HG02938 (cell line): Measurements from ENCODE around the gene AP1S3.
"Not testable (repeated sequence)": the region's sequence is repeated elsewhere in the genome, so short reads cannot be mapped to it uniquely, and the experiment has no call there.

Experiments used
- ATAC-seq: cut with Tn5 transposase; IDR thresholded peaks from one replicate; pipeline ENCODE4 v1.9.1; 2021; ENCODE audit warnings: mild to moderate bottlenecking, moderate library complexity; ENCODE audit not compliant: unreplicated experiment

The AP1S3 gene

GRCh38 chr2:223837287-223838061, at the start of gene AP1S3:
TSS of gene AP1S3 (minus strand) at chr2:223837582. CDS start at chr2:223837450, 132 bp downstream.
- peak; percentile 63 for ATAC-seq

- ATAC-seq: no peak
These were observed 49.7 kb upstream of the AP1S3 start for GRCh38 chr2:223887127-223887526.

DNA sequence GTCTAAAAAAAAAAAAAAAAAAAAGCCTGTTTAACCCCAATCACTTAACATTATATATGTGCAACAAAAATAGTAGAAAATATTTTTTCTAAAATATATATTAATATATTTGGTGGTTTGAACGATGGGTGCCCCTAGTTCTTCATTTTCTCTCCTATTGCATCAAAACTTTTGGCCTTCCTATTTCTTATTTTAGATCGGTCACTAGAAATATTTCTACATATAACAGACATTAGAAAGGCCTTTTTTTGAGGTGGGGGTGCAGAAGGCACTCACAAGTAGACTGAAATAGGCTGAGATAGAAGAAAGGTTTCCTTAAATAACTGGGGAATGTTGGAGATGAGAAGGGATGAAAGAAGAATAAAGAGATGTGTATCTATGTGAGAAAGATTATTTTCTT, 49.3 kb upstream of the AP1S3 start:
- no peak for ATAC-seq

DNA sequence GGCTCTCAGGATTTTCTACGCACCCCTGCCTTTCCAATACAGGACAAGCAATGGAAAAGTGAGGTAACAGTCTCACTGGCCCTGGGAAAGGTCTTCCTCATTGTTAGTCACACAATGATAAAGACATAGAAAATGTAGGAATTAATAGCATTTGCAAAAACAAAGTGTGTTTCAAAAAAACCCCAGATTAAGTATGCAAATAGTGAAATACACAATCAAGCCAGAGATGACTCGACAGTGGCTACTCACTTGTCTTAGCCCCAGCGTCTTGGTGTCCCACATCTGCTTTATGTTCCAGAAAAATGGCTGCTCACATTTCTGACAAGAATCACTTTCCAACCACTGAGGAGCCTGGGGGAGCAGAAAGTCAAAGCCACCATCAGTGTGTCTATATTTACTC, 47.0 kb upstream of the AP1S3 start:
- ATAC-seq: peak; percentile 89

DNA sequence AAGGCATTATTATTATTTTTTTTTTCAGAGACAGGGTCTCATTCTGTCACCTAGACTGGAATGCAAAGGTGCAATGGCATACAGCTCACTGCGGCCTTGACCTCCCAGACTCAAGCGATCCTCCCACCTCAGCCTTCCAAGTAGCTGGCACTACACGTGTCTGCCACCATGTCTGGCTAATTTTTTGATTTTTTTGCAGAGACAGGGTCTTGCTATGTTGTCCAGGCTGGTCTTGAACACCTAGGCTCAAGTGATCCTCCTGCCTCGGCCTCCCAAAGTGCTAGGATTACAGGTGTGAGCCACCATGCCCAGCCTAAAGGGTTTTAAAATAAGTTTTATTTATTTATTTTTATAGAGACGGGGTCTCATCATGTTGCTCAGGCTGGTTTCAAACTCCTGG, 45.3 kb upstream of the AP1S3 start:
- no peak for ATAC-seq

- ATAC-seq: no peak
These were observed 43.4 kb upstream of the AP1S3 start for GRCh38 chr2:223880796-223881195.

DNA sequence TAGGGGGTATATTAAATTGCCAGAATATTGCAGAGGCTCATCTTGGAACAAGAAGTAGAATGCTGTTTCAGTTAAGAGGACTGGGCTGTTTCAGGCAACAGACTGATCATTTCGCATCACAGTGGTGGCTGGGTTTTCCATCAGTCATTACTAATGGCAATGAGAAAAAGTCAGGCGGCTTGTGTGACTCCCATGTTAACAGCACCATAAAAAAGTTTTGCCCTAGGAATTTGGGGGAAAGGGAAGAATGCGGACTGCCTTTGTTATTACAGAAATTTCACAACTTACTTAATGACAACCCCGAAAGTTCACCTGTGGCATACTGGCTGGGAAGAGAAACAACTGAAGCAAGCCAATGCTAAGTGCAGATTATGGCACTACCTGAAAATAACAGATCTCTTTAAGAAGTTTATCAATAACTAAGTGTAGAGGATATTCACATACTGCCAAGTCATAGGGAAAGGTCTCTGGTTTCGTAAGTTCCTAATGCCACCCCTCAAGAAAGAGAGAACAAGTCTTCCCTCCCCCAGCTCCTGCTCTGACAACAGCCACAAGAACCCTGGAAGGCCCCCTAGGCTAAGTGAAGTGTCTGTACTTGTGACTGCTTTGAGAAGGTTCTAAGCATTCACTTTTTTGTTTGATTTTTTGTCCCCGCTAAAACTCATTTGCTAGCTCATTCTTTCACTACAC, 40.5 kb upstream of the AP1S3 start:
- ATAC-seq: peak; percentile 81

GRCh38 chr2:223873672-223874071, 36.3 kb upstream of the AP1S3 start:
- ATAC-seq: no peak

DNA sequence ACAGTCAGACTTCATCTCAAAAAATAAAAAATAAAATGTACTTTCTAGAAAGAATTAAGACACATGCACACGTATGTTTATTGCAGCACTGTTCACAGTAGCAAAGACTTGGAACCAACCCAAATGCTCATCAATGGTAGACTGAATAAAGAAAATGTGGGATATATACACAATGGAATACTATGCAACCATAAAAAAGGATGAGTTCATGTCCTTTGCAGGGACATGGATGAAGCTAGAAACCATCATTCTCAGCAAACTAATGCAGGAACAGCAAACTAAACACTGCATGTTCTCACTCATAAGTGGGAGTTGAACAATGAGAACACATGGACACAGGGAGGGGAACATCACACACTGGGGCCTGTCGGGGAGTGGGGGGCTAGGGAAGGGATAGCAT, 35.4 kb upstream of the AP1S3 start:
- ATAC-seq: not testable (repeated sequence)

GRCh38 chr2:223871661-223872060, 34.3 kb upstream of the AP1S3 start:
- not testable (repeated sequence) for ATAC-seq

- no peak for ATAC-seq
These were observed 33.6 kb upstream of the AP1S3 start for GRCh38 chr2:223870840-223871611.

DNA sequence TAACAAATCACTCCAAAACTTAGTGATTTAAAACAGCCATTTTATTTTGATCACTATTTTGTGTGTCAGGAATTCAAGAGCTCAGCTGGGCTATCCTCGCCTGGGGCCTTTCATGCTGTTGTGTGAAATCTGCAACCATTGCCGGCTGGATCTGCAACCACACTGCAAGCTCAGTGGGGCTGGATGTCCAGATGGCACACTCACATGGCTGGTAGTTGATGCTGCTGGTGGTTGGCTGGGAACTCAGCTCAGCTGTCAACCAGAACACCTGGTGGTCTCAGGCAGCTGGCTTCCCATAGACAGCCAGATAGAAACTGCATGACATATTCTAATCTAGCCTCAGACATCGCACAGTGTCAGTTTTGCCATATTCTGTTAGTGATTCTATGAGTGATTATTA, 30.6 kb upstream of the AP1S3 start:
- ATAC-seq: no peak

- no peak for ATAC-seq
These were observed 28.6 kb upstream of the AP1S3 start for GRCh38 chr2:223865907-223866508.

DNA sequence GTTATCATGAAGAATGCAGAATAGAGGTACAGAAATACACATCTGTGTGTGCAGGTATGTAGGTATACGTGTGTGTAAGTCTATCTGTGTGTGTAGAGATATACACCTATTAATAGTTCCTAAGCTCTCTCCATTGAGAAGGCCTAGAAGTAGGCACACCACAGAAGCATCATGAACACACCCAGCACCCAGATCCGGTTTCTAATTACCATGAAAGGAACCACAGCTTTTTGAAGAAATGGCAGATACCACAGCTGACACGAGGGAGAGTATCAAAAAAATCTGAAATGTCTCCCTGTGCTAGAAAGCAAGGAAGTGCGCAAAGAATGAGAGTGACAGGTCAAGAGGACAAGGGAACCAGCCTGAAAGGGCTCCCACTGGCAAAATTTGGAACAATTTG, 27.7 kb upstream of the AP1S3 start:
- ATAC-seq: no peak

GRCh38 chr2:223863491-223863890, 26.1 kb upstream of the AP1S3 start:
- ATAC-seq: no peak

DNA sequence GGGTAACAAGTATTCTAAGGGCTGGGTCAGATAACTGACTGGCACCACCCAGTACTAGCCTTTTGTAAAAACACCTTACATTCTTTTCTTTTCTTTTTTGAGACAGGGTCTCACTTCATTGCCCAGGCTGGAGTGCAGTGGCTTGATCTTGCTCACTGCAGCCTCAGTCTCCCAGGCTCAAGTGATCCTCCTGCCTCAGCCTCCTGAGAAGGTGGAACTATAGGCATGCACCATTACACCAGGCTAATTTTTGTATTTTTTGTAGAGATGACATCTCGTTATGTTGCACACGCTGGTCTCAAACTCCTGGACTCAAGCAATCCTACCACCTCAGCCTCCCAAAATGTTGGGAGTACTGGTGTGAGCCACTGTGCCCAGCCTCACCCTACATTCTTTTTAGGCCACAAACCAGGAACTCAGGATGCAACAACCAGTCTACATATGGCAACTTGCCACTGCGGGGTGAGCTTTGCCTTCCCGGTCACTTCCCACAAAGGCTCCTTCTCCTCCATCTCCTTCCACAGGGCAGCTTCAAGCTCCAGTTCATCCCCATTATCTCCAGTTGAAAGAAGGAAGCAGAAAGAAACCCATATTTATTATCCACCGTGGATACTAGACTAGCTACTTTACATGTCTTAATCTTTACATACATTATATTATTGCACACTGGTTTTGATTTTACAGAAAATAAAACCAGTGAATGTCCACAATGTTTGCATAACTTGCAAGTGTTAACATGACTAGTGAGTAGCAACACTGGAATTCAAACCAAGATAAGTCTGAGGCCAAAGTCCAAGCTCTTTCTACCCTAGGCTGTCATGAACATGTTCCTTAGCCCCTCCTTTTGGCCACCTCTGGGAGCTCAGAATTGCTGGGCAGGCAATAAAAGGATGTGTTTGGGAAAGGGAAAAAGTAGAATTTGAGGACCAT, 23.7 kb upstream of the AP1S3 start:
- no peak for ATAC-seq

GRCh38 chr2:223859070-223859469, 21.7 kb upstream of the AP1S3 start:
- ATAC-seq: no peak

- ATAC-seq: no peak
These were observed 19.2 kb upstream of the AP1S3 start for GRCh38 chr2:223856584-223856983.

GRCh38 chr2:223856021-223856420, 18.6 kb upstream of the AP1S3 start:
- no peak for ATAC-seq

DNA sequence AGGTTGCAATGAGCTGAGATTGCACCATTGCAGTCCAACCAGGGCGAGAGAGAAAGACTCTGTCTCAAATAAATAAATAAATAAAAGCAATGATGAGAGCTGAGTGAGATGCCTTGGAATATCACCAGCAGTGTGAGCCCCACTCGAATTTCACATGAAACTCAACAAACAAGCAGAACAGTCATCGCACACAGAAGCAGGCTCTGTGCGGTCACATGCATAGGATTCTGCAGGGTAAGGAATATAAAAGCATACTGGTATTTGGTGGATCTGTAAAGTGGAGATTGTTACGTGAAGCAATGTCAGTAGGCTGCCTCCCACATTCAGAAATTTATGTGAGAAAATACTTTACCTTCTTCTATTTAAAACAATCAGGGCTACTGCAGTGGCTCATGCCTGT, 18.0 kb upstream of the AP1S3 start:
- ATAC-seq: no peak
